ENCODE data around the gene PPP2R5C.

The PPP2R5C gene

DNA sequence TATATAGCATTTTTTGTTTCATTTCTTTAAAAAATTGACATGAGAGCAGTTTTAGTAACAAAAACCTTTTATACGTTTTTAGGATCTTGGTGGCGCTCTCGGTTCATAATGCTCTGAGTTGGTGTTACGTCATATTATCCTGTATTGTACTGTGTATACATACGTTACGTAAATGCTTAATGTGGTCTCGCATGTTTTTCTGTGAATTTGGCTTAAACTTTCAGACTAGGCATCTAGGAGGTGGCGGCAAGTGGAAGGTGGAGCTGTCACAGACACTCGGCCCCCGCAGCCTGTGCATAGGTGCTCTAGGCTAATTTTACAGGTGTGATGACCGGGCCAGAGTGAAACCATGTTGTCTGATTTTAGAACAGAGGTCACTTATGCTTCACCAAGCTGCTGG, 60.0 kb downstream of the PPP2R5C start:
- no peak for DNase-seq
- no peak overlapping the region for H4K91ac ChIP-seq (ENCODE audit: low read length)
- no peaks in the 10 kb centered on the region for H3K27me3 ChIP-seq (ENCODE audit: control insufficient read depth in 1 of 2, insufficient read depth in 1 of 2, low read length in 2 of 2)
- H2BK12ac ChIP-seq (ENCODE audit: low read length in 2 of 2) = peak overlapping the region in 1 of 2 experiments; percentile 21
- H3K23ac ChIP-seq (ENCODE audit: low read length in 2 of 2) = no peak overlapping the region
- no peak overlapping the region for H3K4ac ChIP-seq (ENCODE audit: low read depth in 1 of 2, low read length in 2 of 2)
- H3K79me1 ChIP-seq (replicated peaks; ENCODE audit: low read length, poor library complexity, severe bottlenecking) = peaks cover 33% of the 10 kb centered on the region
- peak overlapping the region; percentile 50 for H4K8ac ChIP-seq (ENCODE audit: low read length)
- no peaks in the 10 kb centered on the region for H3K4me1 ChIP-seq (ENCODE audit: control insufficient read depth, insufficient read depth, low read depth, low read length)
- H3K27ac ChIP-seq (ENCODE audit: low read length, poor library complexity, severe bottlenecking) = no peak overlapping the region
- no peak overlapping the region for H3K9ac ChIP-seq (ENCODE audit: low read length)
- peaks cover 17 to 20% of the 10 kb centered on the region in 2 experiments for H3K36me3 ChIP-seq (ENCODE audit: control insufficient read depth in 1 of 2, insufficient read depth in 2 of 2, low read depth in 1 of 2, low read length in 2 of 2)
- no peak overlapping the region for H2BK120ac ChIP-seq (ENCODE audit: low read depth, low read length)
- no peak overlapping the region for H2AK5ac ChIP-seq (ENCODE audit: low read length, severe bottlenecking)
- no peaks in the 10 kb centered on the region for H3K9me3 ChIP-seq (ENCODE audit: control insufficient read depth, low read length)
- no peak overlapping the region for H2AFZ ChIP-seq (ENCODE audit: low read depth, low read length)
- 97% methylated on average over 11 of the region's 11 CpGs for WGBS
- H3K18ac ChIP-seq (ENCODE audit: low read depth in 1 of 2, low read length in 2 of 2) = no peak overlapping the region
- H3K4me3 ChIP-seq (ENCODE audit: insufficient read depth in 1 of 2, low read depth in 1 of 2, low read length in 2 of 2) = no peak overlapping the region
- no peak overlapping the region for H2BK15ac ChIP-seq (ENCODE audit: low read depth, poor library complexity, severe bottlenecking)
- no peak overlapping the region for H3K14ac ChIP-seq (ENCODE audit: low read length in 2 of 2)
- H2BK5ac ChIP-seq (ENCODE audit: low read depth, low read length, poor library complexity, severe bottlenecking) = no peak overlapping the region
- H3K4me2 ChIP-seq (ENCODE audit: low read length, poor library complexity, severe bottlenecking) = no peak overlapping the region

DNA sequence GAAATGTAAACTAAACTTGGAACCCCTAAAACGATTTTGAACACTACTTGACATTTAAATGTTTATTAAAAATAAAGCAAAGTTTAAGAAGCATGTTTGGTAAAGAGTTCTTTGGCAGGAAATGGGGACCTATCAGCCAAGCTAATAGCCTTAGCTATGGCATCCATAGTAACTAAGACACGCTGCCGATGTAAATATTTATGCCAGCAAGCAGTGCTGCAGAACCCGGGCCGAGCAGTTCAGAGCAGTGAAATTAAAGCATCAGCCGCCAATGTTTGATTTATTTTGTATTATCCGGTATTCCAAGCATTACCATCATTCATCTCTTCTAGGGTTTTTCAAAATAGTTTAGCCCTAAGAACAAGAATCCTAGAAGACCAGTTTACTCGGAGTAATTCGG, 61.6 kb downstream of the PPP2R5C start:
- Histone ChIP-seq H2BK15ac (ENCODE audit: low read depth, poor library complexity, severe bottlenecking) (no peak overlapping the region), H3K27ac (ENCODE audit: low read length, poor library complexity, severe bottlenecking) (no peak overlapping the region), H3K4me1 (ENCODE audit: control insufficient read depth, insufficient read depth, low read depth, low read length) (peaks cover 3% of the 10 kb centered on the region), H3K23ac (ENCODE audit: low read length in 2 of 2) (no peak overlapping the region), H2AFZ (ENCODE audit: low read depth, low read length) (no peak overlapping the region), H3K18ac (ENCODE audit: low read depth in 1 of 2, low read length in 2 of 2) (no peak overlapping the region), H3K4me3 (ENCODE audit: insufficient read depth in 1 of 2, low read depth in 1 of 2, low read length in 2 of 2) (peak overlapping the region in 1 of 2 experiments; percentile 73), H3K79me1 (replicated peaks; ENCODE audit: low read length, poor library complexity, severe bottlenecking) (peaks cover 32% of the 10 kb centered on the region), H2BK12ac (ENCODE audit: low read length in 2 of 2) (no peak overlapping the region), H3K9ac (ENCODE audit: low read length) (peak overlapping the region; percentile 86), H3K9me3 (ENCODE audit: control insufficient read depth, low read length) (no peaks in the 10 kb centered on the region), H3K27me3 (ENCODE audit: control insufficient read depth in 1 of 2, insufficient read depth in 1 of 2, low read length in 2 of 2) (no peaks in the 10 kb centered on the region), H4K91ac (ENCODE audit: low read length) (no peak overlapping the region), H2BK120ac (ENCODE audit: low read depth, low read length) (no peak overlapping the region), H3K4me2 (ENCODE audit: low read length, poor library complexity, severe bottlenecking) (no peak overlapping the region), H4K8ac (ENCODE audit: low read length) (no peak overlapping the region), H2AK5ac (ENCODE audit: low read length, severe bottlenecking) (no peak overlapping the region), H3K14ac (ENCODE audit: low read length in 2 of 2) (no peak overlapping the region), H3K36me3 (ENCODE audit: control insufficient read depth in 1 of 2, insufficient read depth in 2 of 2, low read depth in 1 of 2, low read length in 2 of 2) (peaks cover 17 to 20% of the 10 kb centered on the region in 2 experiments), H2BK5ac (ENCODE audit: low read depth, low read length, poor library complexity, severe bottlenecking) (no peak overlapping the region), H3K4ac (ENCODE audit: low read depth in 1 of 2, low read length in 2 of 2) (no peak overlapping the region)
- DNase-seq = peak; percentile 46
- WGBS = 53% methylated on average over 6 of the region's 9 CpGs

DNA sequence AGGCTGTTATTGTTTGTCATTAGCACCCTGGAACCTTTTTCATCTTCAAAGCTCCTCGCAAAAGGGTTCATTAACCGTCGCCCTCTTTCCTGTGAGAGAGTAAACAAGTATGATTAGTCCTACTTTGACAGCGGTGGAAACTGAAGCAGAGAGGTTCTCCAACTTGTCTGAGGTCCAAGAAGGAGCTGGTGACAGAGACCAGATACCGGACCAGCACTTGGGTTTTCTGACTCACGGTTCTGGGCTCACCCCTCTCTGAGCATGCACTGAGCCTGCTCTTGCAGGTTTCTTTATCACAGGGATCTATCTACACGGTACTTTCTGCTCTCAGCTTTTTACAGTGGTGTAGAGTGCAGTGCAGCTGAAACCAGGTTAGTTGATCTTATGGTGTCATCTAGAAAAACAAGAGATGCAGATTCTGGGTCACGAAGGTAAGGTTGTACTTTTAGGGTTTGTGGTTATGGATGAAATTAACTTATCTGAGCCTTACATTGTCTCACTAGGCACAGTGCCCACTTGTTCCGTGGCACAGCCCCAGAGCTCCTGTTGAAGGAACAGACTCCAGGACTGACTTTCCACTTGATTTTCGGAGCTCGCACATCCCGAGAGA, 62.1 kb downstream of the PPP2R5C start:
- no peak overlapping the region for H3K23ac ChIP-seq (ENCODE audit: low read length in 2 of 2)
- H3K18ac ChIP-seq (ENCODE audit: low read depth in 1 of 2, low read length in 2 of 2) = no peak overlapping the region
- H3K79me1 ChIP-seq (replicated peaks; ENCODE audit: low read length, poor library complexity, severe bottlenecking) = peaks cover 33% of the 10 kb centered on the region
- H3K27me3 ChIP-seq (ENCODE audit: control insufficient read depth in 1 of 2, insufficient read depth in 1 of 2, low read length in 2 of 2) = no peaks in the 10 kb centered on the region
- no peak overlapping the region for H2AK5ac ChIP-seq (ENCODE audit: low read length, severe bottlenecking)
- no peak overlapping the region for H3K4me2 ChIP-seq (ENCODE audit: low read length, poor library complexity, severe bottlenecking)
- no peak overlapping the region for H4K91ac ChIP-seq (ENCODE audit: low read length)
- H2BK15ac ChIP-seq (ENCODE audit: low read depth, poor library complexity, severe bottlenecking) = no peak overlapping the region
- peaks cover 3% of the 10 kb centered on the region for H3K4me1 ChIP-seq (ENCODE audit: control insufficient read depth, insufficient read depth, low read depth, low read length)
- no peaks in the 10 kb centered on the region for H3K9me3 ChIP-seq (ENCODE audit: control insufficient read depth, low read length)
- H2BK12ac ChIP-seq (ENCODE audit: low read length in 2 of 2) = no peak overlapping the region
- H4K8ac ChIP-seq (ENCODE audit: low read length) = no peak overlapping the region
- H2BK5ac ChIP-seq (ENCODE audit: low read depth, low read length, poor library complexity, severe bottlenecking) = no peak overlapping the region
- 77% methylated on average over 12 of the region's 12 CpGs for WGBS
- H3K4me3 ChIP-seq (ENCODE audit: insufficient read depth in 1 of 2, low read depth in 1 of 2, low read length in 2 of 2) = peak overlapping the region in 1 of 2 experiments; percentile 73
- H3K36me3 ChIP-seq (ENCODE audit: control insufficient read depth in 1 of 2, insufficient read depth in 2 of 2, low read depth in 1 of 2, low read length in 2 of 2) = peaks cover 17 to 20% of the 10 kb centered on the region in 2 experiments
- no peak overlapping the region for H3K27ac ChIP-seq (ENCODE audit: low read length, poor library complexity, severe bottlenecking)
- DNase-seq = peak; percentile 70
- no peak overlapping the region for H2BK120ac ChIP-seq (ENCODE audit: low read depth, low read length)
- H2AFZ ChIP-seq (ENCODE audit: low read depth, low read length) = no peak overlapping the region
- no peak overlapping the region for H3K4ac ChIP-seq (ENCODE audit: low read depth in 1 of 2, low read length in 2 of 2)
- H3K9ac ChIP-seq (ENCODE audit: low read length) = peak overlapping the region; percentile 86
- H3K14ac ChIP-seq (ENCODE audit: low read length in 2 of 2) = peak overlapping the region in 1 of 2 experiments; percentile 12

DNA sequence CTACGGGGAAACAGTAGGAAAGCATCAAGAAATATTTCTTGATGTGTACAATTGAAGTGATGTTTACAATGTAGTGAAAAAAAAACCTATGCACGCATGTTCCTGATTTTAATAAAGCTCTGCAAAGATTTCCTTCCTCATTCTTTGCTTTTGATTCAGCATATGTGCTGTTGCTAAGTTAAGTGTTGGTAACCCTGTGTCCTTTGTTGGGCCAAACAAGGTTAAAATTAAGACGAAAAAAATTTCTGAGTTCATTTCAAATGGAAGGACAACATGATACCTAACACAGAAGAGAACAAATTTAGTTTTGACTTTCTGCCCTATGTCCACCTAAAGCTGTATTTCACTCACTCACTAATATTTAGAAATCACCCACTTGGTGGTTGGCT, 62.8 kb downstream of the PPP2R5C start:
- Histone ChIP-seq H3K4me2 (ENCODE audit: low read length, poor library complexity, severe bottlenecking) (no peak overlapping the region), H3K23ac (ENCODE audit: low read length in 2 of 2) (no peak overlapping the region), H3K4ac (ENCODE audit: low read depth in 1 of 2, low read length in 2 of 2) (no peak overlapping the region), H2BK15ac (ENCODE audit: low read depth, poor library complexity, severe bottlenecking) (no peak overlapping the region), H2AK5ac (ENCODE audit: low read length, severe bottlenecking) (no peak overlapping the region), H4K8ac (ENCODE audit: low read length) (no peak overlapping the region), H2BK5ac (ENCODE audit: low read depth, low read length, poor library complexity, severe bottlenecking) (no peak overlapping the region), H3K27me3 (ENCODE audit: control insufficient read depth in 1 of 2, insufficient read depth in 1 of 2, low read length in 2 of 2) (no peaks in the 10 kb centered on the region), H3K9ac (ENCODE audit: low read length) (peak overlapping the region; percentile 86), H3K27ac (ENCODE audit: low read length, poor library complexity, severe bottlenecking) (no peak overlapping the region), H2AFZ (ENCODE audit: low read depth, low read length) (no peak overlapping the region), H3K79me1 (replicated peaks; ENCODE audit: low read length, poor library complexity, severe bottlenecking) (peaks cover 30% of the 10 kb centered on the region), H3K18ac (ENCODE audit: low read depth in 1 of 2, low read length in 2 of 2) (no peak overlapping the region), H3K14ac (ENCODE audit: low read length in 2 of 2) (no peak overlapping the region), H3K4me3 (ENCODE audit: insufficient read depth in 1 of 2, low read depth in 1 of 2, low read length in 2 of 2) (peak overlapping the region in 1 of 2 experiments; percentile 73), H2BK12ac (ENCODE audit: low read length in 2 of 2) (no peak overlapping the region), H3K36me3 (ENCODE audit: control insufficient read depth in 1 of 2, insufficient read depth in 2 of 2, low read depth in 1 of 2, low read length in 2 of 2) (peaks cover 17 to 18% of the 10 kb centered on the region in 2 experiments), H2BK120ac (ENCODE audit: low read depth, low read length) (no peak overlapping the region), H3K4me1 (ENCODE audit: control insufficient read depth, insufficient read depth, low read depth, low read length) (peaks cover 3% of the 10 kb centered on the region), H3K9me3 (ENCODE audit: control insufficient read depth, low read length) (no peaks in the 10 kb centered on the region), H4K91ac (ENCODE audit: low read length) (no peak overlapping the region)
- DNase-seq = no peak
- 98% methylated on average over 2 of the region's 3 CpGs for WGBS

All from mesenchymal stem cell (in vitro differentiated cells and primary cell).